ENCODE data around the gene TXNDC2.

DNA sequence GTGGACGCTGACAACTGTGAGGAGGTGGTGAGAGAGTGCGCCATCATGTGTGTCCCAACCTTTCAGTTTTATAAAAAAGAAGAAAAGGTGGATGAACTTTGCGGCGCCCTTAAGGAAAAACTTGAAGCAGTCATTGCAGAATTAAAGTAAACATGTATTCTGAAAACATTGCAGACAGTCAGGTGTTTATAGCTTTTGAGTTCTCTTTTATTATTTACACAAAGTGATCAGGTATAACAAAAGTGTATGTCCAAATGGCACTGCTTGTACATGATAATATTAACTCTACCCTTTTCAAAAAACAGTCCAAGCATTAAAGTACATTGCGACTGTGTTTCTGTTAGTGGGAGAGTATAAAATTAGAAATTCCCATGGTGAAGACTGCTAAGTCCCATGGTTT, 2.2 kb downstream of the TXNDC2 start:
- TF ChIP-seq, protein P1, sequence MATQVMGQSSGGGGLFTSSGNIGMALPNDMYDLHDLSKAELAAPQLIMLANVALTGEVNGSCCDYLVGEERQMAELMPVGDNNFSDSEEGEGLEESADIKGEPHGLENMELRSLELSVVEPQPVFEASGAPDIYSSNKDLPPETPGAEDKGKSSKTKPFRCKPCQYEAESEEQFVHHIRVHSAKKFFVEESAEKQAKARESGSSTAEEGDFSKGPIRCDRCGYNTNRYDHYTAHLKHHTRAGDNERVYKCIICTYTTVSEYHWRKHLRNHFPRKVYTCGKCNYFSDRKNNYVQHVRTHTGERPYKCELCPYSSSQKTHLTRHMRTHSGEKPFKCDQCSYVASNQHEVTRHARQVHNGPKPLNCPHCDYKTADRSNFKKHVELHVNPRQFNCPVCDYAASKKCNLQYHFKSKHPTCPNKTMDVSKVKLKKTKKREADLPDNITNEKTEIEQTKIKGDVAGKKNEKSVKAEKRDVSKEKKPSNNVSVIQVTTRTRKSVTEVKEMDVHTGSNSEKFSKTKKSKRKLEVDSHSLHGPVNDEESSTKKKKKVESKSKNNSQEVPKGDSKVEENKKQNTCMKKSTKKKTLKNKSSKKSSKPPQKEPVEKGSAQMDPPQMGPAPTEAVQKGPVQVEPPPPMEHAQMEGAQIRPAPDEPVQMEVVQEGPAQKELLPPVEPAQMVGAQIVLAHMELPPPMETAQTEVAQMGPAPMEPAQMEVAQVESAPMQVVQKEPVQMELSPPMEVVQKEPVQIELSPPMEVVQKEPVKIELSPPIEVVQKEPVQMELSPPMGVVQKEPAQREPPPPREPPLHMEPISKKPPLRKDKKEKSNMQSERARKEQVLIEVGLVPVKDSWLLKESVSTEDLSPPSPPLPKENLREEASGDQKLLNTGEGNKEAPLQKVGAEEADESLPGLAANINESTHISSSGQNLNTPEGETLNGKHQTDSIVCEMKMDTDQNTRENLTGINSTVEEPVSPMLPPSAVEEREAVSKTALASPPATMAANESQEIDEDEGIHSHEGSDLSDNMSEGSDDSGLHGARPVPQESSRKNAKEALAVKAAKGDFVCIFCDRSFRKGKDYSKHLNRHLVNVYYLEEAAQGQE (IDR thresholded peaks at IDR 0.05; ENCODE audit: insufficient read depth in 1 of 2, low read depth in 2 of 2, low read length in 2 of 2): no peak
- TF ChIP-seq SIN3A (IDR thresholded peaks at IDR 0.05; ENCODE audit: borderline replicate concordance, insufficient read depth, low read length) (no peak), POLR2AphosphoS5 (IDR thresholded peaks at IDR 0.05; ENCODE audit: low read depth, low read length) (no peak), TAF1 (IDR thresholded peaks at IDR 0.05; ENCODE audit: borderline replicate concordance, insufficient read depth, low read length) (no peak)
